Cardiac atrium fibroblast (primary cell): ENCODE results near the gene CEP104. TPM values are rescaled to one million over a fixed set of nuclear protein-coding genes. Genes with fewer than 3 reads are reported as not detected.

Experiments
- total RNA-seq: library from RNA; depleted of rRNA; stranded (reverse); fragments of >200 nt; gene quantifications from 2 replicates; pipeline ENCODE4 v1.2.3, GENCODE V29; 2015

The CEP104 gene
- 25.1 and 32.2 TPM in 2 replicates for total RNA-seq

DNA sequence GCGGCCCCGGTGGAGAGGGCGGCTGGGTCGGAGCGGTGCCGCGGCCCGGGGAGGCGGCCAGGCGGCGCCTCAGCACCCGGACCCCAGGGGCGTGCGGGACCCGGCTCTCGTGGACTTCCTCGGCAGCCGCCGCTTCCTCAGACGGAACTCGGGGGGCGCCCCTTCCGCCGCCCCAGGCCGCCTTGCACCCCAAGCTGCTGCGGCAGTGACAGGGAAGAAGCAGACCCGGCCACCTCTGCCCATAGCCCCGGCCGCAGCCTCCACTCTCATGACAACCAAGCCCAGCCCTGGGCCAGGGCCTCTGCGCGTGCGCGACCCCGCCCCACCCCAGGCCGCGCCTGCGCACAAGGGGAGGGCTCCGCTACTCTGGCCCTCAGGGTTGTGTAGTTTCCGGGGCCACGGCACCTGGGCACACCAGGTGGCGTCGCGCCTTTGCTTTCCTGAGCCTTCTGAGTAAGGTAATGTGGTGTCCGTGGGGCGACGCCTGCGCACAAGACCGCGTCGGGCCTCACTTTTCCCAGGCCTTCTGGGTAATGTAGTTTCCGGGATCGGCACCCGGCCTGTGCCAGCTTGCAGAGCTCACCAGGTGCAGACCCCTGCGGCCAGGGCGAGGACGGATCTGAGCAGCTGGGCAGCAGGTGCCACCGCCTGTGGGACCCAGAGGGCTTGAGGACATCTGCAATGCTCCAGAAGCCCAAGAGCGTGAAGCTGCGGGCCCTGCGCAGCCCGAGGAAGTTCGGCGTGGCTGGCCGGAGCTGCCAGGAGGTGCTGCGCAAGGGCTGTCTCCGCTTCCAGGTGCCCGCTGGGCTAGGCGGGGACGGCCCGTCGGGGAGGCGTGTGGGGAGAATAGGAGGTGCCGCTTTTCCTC is at the start of gene CEP104, which contains the start of gene DFFB:
CEP104 (minus strand) TSS at position 289 of the 868 bp plus-strand sequence. CDS start 4,804 bp downstream, outside the sequence.
DFFB (plus strand) TSS at position 554 of the 868 bp plus-strand sequence; CDS start at position 682, 128 bp downstream.

DNA sequence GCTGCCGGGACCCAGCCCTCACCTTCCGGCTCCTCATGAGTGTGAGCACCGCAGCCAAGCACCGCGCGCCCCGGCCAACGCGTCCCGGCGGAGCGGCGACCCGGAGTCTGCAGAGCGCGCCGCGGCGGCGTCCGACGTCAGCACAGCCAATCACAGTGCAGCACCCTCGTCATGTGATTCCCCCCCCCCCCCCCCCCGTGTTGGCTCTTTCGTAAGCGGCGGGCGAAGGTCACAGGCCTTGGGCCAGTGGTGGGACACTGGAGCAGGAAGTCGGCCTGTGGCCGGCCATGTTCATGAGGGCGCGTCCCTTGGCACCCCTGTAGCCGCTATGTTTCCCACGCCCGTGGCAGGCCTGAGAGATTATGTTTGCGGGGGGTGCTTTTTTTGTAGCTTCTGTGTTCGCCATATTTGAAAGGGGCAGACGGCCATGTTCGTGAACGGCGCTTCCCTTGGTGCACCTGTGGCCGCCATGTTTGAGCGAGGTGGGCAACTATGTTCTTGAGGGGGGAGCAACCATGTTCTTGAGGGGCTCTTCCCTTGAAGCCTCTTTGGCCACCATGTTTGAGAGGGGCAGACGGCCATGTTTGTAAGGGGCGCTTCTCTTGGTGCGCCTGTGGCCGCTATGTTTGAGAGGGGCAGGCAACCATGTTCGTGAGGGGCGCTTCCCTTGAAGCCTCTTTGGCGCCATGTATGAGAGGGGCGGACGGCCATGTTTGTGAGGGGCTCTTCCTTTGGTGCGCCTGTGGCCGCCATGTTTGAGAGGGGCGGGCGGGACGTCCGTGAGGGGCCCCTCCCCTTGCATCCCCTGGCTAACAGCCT is 43.3 kb upstream of the CEP104 start, which contains the start of gene C1orf174:
C1orf174 (minus strand) TSS at position 123 of the 819 bp plus-strand sequence; CDS start at position 37, 86 bp downstream.

GRCh38 chr1:3796215-3797061 is 60.6 kb downstream of the CEP104 start, which contains the start of gene LRRC47:
LRRC47 (minus strand) TSS chr1:3796498; CDS start chr1:3796476, 22 bp downstream.

GRCh38 chr1:3772715-3773571 is 84.1 kb downstream of the CEP104 start, which contains the start of gene SMIM1:
SMIM1 (plus strand) TSS chr1:3772749; CDS start chr1:3775374, 2,625 bp downstream.

Other genes starting within 250 kb of the CEP104 start
- gene MEGF6, start 245.7 kb downstream of the CEP104 start, total RNA-seq: 21.7 TPM in 2 replicates
- 19.9 and 32.6 TPM in 2 replicates for gene TPRG1L, start 232.2 kb downstream of the CEP104 start, total RNA-seq
- 10.0 and 10.7 TPM in 2 replicates for gene WRAP73, start 207.1 kb downstream of the CEP104 start, total RNA-seq
- not detected in 2 replicates for gene TP73, start 204.7 kb downstream of the CEP104 start, total RNA-seq
- gene CCDC27, start 104.8 kb downstream of the CEP104 start, total RNA-seq: not detected in 2 replicates
- gene SMIM1, start 84.5 kb downstream of the CEP104 start, total RNA-seq: not detected in 2 replicates
- 26.9 and 35.7 TPM in 2 replicates for gene LRRC47, start 60.7 kb downstream of the CEP104 start, total RNA-seq
- gene DFFB, start 265 bp upstream of the CEP104 start, total RNA-seq: 5.3 and 9.9 TPM in 2 replicates
- 25.9 and 26.4 TPM in 2 replicates for gene C1orf174, start 43.1 kb upstream of the CEP104 start, total RNA-seq